ENCODE data around the gene ADAMTS2.
"Not testable (repeated sequence)": the region's sequence is repeated elsewhere in the genome, so short reads cannot be mapped to it uniquely, and the experiment has no call there.

DNA sequence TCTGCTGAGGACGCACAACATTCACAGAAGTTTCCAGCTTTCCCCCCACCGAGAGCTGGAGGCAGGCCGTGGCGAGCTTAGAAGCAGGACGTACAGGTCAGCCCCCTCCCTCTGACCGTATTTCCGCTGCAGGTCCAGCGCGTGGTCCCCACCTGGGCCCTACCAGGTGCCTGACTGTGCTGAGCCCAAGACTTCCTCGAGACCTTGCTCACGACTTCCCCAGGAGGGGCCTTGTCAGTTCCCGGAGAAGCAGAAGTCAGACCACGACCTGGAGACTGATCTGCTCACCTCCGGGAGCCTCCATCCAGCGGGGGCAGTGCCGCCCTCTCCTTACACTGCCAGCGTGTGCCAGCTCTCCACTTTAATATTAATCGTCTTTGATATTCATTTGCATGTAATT lies 128.9 kb downstream of the ADAMTS2 start:
- not testable (repeated sequence) for TF ChIP-seq EZH2phosphoT487 (IDR thresholded peaks at IDR 0.05)
- TF ChIP-seq, protein P1, sequence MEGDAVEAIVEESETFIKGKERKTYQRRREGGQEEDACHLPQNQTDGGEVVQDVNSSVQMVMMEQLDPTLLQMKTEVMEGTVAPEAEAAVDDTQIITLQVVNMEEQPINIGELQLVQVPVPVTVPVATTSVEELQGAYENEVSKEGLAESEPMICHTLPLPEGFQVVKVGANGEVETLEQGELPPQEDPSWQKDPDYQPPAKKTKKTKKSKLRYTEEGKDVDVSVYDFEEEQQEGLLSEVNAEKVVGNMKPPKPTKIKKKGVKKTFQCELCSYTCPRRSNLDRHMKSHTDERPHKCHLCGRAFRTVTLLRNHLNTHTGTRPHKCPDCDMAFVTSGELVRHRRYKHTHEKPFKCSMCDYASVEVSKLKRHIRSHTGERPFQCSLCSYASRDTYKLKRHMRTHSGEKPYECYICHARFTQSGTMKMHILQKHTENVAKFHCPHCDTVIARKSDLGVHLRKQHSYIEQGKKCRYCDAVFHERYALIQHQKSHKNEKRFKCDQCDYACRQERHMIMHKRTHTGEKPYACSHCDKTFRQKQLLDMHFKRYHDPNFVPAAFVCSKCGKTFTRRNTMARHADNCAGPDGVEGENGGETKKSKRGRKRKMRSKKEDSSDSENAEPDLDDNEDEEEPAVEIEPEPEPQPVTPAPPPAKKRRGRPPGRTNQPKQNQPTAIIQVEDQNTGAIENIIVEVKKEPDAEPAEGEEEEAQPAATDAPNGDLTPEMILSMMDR (IDR thresholded peaks at IDR 0.05) = not testable (repeated sequence)

Measured in neural progenitor cell (in vitro differentiated cells).